Stimulated activated CD4-positive, alpha-beta T cell treated with anti-CD3 and anti-CD28 coated beads, Interleukin-15, amount 100 ng/mL, for 48 hours (primary cell): Measurements from ENCODE around the gene SSX3.
"Not testable (repeated sequence)": the region's sequence is repeated elsewhere in the genome, so short reads cannot be mapped to it uniquely, and the experiment has no call there.

Experiments
- DNase-seq, 2 donors: peaks; one replicate each; pipeline ENCODE4 v3.0.0-alpha.2; 2020; ENCODE audit warnings: low read depth in 2 of 2

SSX3 gene

GRCh38 chrX:48356315-48357094, at the start of gene SSX3:
TSS of gene SSX3 (minus strand) at chrX:48356703. CDS start at chrX:48355249, 1,454 bp downstream.
- DNase-seq = not testable (repeated sequence)

- not testable (repeated sequence) for DNase-seq
These were observed 41.3 kb upstream of the SSX3 start for GRCh38 chrX:48397825-48398224.

- DNase-seq = not testable (repeated sequence)
These were observed 40.4 kb upstream of the SSX3 start for GRCh38 chrX:48396931-48397330.

- DNase-seq = not testable (repeated sequence)
These were observed 26.7 kb upstream of the SSX3 start, which contains the start of gene SSX4 for GRCh38 chrX:48383239-48383638. TSS of gene SSX4 (plus strand) at chrX:48383539. CDS start at chrX:48384054, 515 bp downstream.

GRCh38 chrX:48370408-48370807, 13.9 kb upstream of the SSX3 start:
- DNase-seq = not testable (repeated sequence)

- DNase-seq = not testable (repeated sequence)
These were observed 11.4 kb upstream of the SSX3 start for GRCh38 chrX:48367717-48368408.

GRCh38 chrX:48359281-48359680, 2.8 kb upstream of the SSX3 start:
- not testable (repeated sequence) for DNase-seq

GRCh38 chrX:48357681-48358080, 1.2 kb upstream of the SSX3 start:
- no peak for DNase-seq

- DNase-seq = not testable (repeated sequence)
These were observed 10.4 kb downstream of the SSX3 start for GRCh38 chrX:48346059-48346458.

GRCh38 chrX:48313996-48314395, 42.5 kb downstream of the SSX3 start:
- DNase-seq = not testable (repeated sequence)

GRCh38 chrX:48306175-48306574, 50.3 kb downstream of the SSX3 start:
- no peak for DNase-seq
